ENCODE measurements around the gene MAD1L1. TPM values are rescaled to one million over a fixed set of nuclear protein-coding genes. Genes with fewer than 3 reads are reported as not detected.
A peak's percentile ranks its signal among the peaks of the same experiment; 100 is the strongest.

MAD1L1 gene
- total and polyA plus RNA-seq, 2 of the 8 experiments (the other 6 are each of a cell fraction or from before 2014, with no cell fraction given): 40.4 to 44.6 TPM

DNA sequence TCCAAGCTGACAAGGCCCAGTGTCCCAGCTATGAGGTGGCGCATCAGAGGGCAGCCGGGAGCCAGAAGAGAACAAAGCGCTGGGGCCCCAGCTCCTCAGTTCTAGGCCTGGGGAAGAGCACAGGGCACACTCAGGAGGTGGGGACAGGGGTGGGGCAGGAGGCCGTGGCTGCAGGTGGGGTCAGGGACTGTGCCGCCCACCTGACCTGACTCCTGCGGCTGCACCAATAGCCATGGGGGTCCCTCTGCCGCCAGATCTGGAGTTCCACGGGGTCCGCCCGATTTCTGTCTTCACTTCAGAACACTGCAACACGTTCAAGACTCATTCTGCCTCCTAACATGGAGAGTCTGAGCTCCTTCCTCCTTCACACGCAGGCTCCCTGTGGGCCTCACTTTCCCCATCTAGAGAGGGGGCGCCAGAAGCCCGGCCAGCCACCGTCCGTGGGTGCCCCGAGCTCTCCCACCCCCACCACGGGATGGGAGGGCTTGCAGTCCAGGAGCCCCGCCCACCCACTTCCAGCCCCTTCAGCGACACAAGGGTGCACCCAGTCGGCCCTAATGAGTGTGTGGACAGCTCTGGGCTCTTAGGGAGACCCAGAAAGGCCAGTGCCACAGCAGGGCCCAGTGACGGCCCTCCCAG lies 278.3 kb downstream of the MAD1L1 start:
- no peak overlapping the region for H3K4me2 ChIP-seq (ENCODE audit: insufficient read depth in 1 of 2, low read depth in 2 of 2, low read length in 2 of 2)
- peaks cover 3% of the 10 kb centered on the region; the same call in 1 of the 2 replicates for H3K79me1 ChIP-seq (ENCODE audit: low read depth, low read length)
- no peak overlapping the region for H2AK5ac ChIP-seq (ENCODE audit: low read depth, low read length)
- H2BK120ac ChIP-seq (replicated peaks; ENCODE audit: low read depth, low read length): no peak overlapping the region
- no peak overlapping the region for H3K14ac ChIP-seq (ENCODE audit: insufficient read length)
- ChIA-PET POLR2A (ENCODE audit: partially characterized antibody) (no interaction called here), CTCF (ENCODE audit: partially characterized antibody) (interaction anchor here (0.7 to 1.4 kb wide), 4 partner anchors 47 to 168 kb away, joined by 3 to 4 read pairs (median 3); no protein-coding TSS in a partner anchor)
- DNase-seq (ENCODE audit: low read depth in 1 of 2, low spot score in 2 of 2) (no peak), FAIRE-seq (no peak)
- H4K20me1 ChIP-seq (replicated peaks in 1 of 2; ENCODE audit: control insufficient read depth in 1 of 2, insufficient read depth in 2 of 2, low read length in 2 of 2): peaks cover 0 to 6% of the 10 kb centered on the region in 2 experiments
- H3K23me2 ChIP-seq (ENCODE audit: low read depth, low read length): no peaks in the 10 kb centered on the region
- peak overlapping the region; percentile 42 for H4K8ac ChIP-seq (ENCODE audit: extremely low read depth, insufficient read depth, low read length)
- 95% methylated on average over 10 of the region's 22 CpGs; no CpG with 5 or more reads in 1 of the 2 experiments for WGBS, 2 experiments (ENCODE audit: extremely low coverage in 1 of 2, insufficient coverage in 1 of 2, insufficient read length in 1 of 2, insufficient replicate concordance in 2 of 2, low coverage in 1 of 2, low lambda C conversion rate in 2 of 2, missing lambda C conversion rate in 1 of 2)
- no peaks in the 10 kb centered on the region for H3K79me2 ChIP-seq (ENCODE audit: control insufficient read depth in 1 of 2, insufficient read depth in 2 of 2, low read length in 2 of 2)
- no peak for TF ChIP-seq HDAC6 (IDR thresholded peaks at IDR 0.05; ENCODE audit: low read depth, low read length)
- no peak for TF ChIP-seq SUZ12 (IDR thresholded peaks at IDR 0.05; ENCODE audit: low read length)
- TF ChIP-seq RAD21 (IDR thresholded peaks at IDR 0.05 in 1 of 2, conservative IDR thresholded peaks at IDR 0.05 in 1 of 2; ENCODE audit: low read depth in 2 of 2, low read length in 2 of 2): peak in 1 of 2 experiments; percentile 47; a peak in 2 of 4 replicates
- TF ChIP-seq BRCA1 (IDR thresholded peaks at IDR 0.05; ENCODE audit: low read depth, low read length): no peak
- peak in 2 of 3 experiments; percentile 4 to 7; a peak in 1 of 4 replicates for TF ChIP-seq CTCF (IDR thresholded peaks at IDR 0.05; ENCODE audit: control extremely low read depth in 1 of 3, insufficient read depth in 1 of 3, low read depth in 1 of 3, low read length in 3 of 3)
- H3K27me3 ChIP-seq (replicated peaks in 1 of 4; ENCODE audit: control insufficient read depth in 3 of 4, extremely low read depth in 1 of 4, insufficient read depth in 3 of 4, low read length in 3 of 4): no peaks in the 10 kb centered on the region
- H4K91ac ChIP-seq (replicated peaks; ENCODE audit: insufficient read length, low read length): no peak overlapping the region
- no peak overlapping the region for H2BK15ac ChIP-seq (ENCODE audit: low read length)
- peak overlapping the region; percentile 38 for H3K4ac ChIP-seq (replicated peaks; ENCODE audit: insufficient read length, low read depth, low read length)
- H2BK20ac ChIP-seq (ENCODE audit: low read length): no peak overlapping the region
- H3K4me1 ChIP-seq (replicated peaks in 1 of 4; ENCODE audit: control insufficient read depth in 3 of 4, insufficient read depth in 4 of 4, low read length in 3 of 4): no peaks in the 10 kb centered on the region
- H3K36me3 ChIP-seq (ENCODE audit: control insufficient read depth in 2 of 4, insufficient read depth in 4 of 4, low read length in 3 of 4): no peaks in the 10 kb centered on the region; a peak in 1 of 8 replicates
- H3K23ac ChIP-seq (ENCODE audit: insufficient read length): no peak overlapping the region
- H3K27ac ChIP-seq (ENCODE audit: low read depth, low read length): no peak overlapping the region; the same call in 1 of the 2 replicates
- H2AFZ ChIP-seq (ENCODE audit: low read length): no peak overlapping the region
- H3K56ac ChIP-seq (replicated peaks; ENCODE audit: insufficient read length, low read depth, low read length): no peak overlapping the region
- H3K4me3 ChIP-seq (ENCODE audit: extremely low read depth in 1 of 4, insufficient read depth in 2 of 4, low read depth in 3 of 4, low read length in 4 of 4): no peak overlapping the region
- H2BK5ac ChIP-seq (ENCODE audit: low read depth, low read length): no peak overlapping the region
- H3K18ac ChIP-seq (ENCODE audit: extremely low read depth, low read length): no peak overlapping the region
- no peaks in the 10 kb centered on the region for H3K9me3 ChIP-seq (ENCODE audit: insufficient read depth in 2 of 2, low read depth in 1 of 2, low read length in 1 of 2)
- no peak overlapping the region for H3K9ac ChIP-seq (replicated peaks in 1 of 4; ENCODE audit: extremely low read depth in 1 of 4, low read depth in 3 of 4, low read length in 3 of 4)
- H2BK12ac ChIP-seq (ENCODE audit: low read depth, low read length): no peak overlapping the region
- H4K5ac ChIP-seq (ENCODE audit: insufficient read length, low read depth, low read length): no peak overlapping the region
